ENCODE results near the gene ENPP7.

ENPP7 gene

GRCh38 chr17:79705674-79706073, 25.1 kb upstream of the ENPP7 start:
- DNase-seq, result no peak

- DNase-seq, result no peak
Measured at GRCh38 chr17:79706931-79707850, 23.6 kb upstream of the ENPP7 start.

GRCh38 chr17:79707931-79708891, 22.5 kb upstream of the ENPP7 start:
- DNase-seq, result peak; percentile 18

- no peak for DNase-seq
Measured at GRCh38 chr17:79711715-79712305, 18.9 kb upstream of the ENPP7 start.

- DNase-seq, result no peak
Measured at GRCh38 chr17:79713391-79713790, 17.4 kb upstream of the ENPP7 start.

GRCh38 chr17:79714176-79715097, 16.3 kb upstream of the ENPP7 start:
- no peak for DNase-seq

- no peak for DNase-seq
Measured at GRCh38 chr17:79715098-79715942, 15.4 kb upstream of the ENPP7 start.

- no peak for DNase-seq
Measured at GRCh38 chr17:79715943-79716797, 14.6 kb upstream of the ENPP7 start.

- DNase-seq, result no peak
Measured at GRCh38 chr17:79720705-79721292, 9.9 kb upstream of the ENPP7 start.

- no peak for DNase-seq
Measured at GRCh38 chr17:79721993-79722671, 8.6 kb upstream of the ENPP7 start.

- DNase-seq, result no peak
Measured at GRCh38 chr17:79722787-79723186, 8.0 kb upstream of the ENPP7 start.

GRCh38 chr17:79728169-79728907, 2.4 kb upstream of the ENPP7 start:
- peak; percentile 91 for DNase-seq

- DNase-seq, result no peak
Measured at GRCh38 chr17:79728908-79729471, 1.8 kb upstream of the ENPP7 start.

GRCh38 chr17:79729761-79730160, 982 bp upstream of the ENPP7 start:
- no peak for DNase-seq

- no peak for DNase-seq
Measured at GRCh38 chr17:79730437-79730768, 340 bp upstream of the ENPP7 start.

GRCh38 chr17:79732254-79732653, 1.5 kb downstream of the ENPP7 start:
- DNase-seq, result no peak

- DNase-seq, result no peak
Measured at GRCh38 chr17:79732804-79733691, 2.3 kb downstream of the ENPP7 start.
